HepG2 (cell line): ENCODE data around the gene SNAI1. TPM values are rescaled to one million over a fixed set of nuclear protein-coding genes. Genes with fewer than 3 reads are reported as not detected.
A peak's percentile ranks its signal among the peaks of the same experiment; 100 is the strongest.

Experiments
- ARNTL ChIP-seq: sonication (generic); formaldehyde crosslinking; IDR thresholded peaks from 2 replicates; pipeline ENCODE4 v1.4.0; 2020; ENCODE audit warnings: mild to moderate bottlenecking, missing genetic modification reagents
- ASH2L ChIP-seq: fragments of 300-600, 200-600 bp; sonication (generic); IDR thresholded peaks from 2 replicates; pipeline ENCODE4 v1.7.0; 2017; ENCODE audit warnings: low read depth, mild to moderate bottlenecking, moderate library complexity, mixed read lengths, low read length; ENCODE audit not compliant: insufficient read length
- CHD4 ChIP-seq: fragments of 200-600 bp; sonication (generic); IDR thresholded peaks from 2 replicates; pipeline ENCODE4 v1.7.0; 2017; ENCODE audit warnings: mild to moderate bottlenecking, low read length, borderline replicate concordance
- NFE2L1 ChIP-seq: sonication (generic); formaldehyde crosslinking; IDR thresholded peaks from 2 replicates; pipeline ENCODE4 v1.4.0; 2020; ENCODE audit warnings: missing genetic modification reagents, mild to moderate bottlenecking, borderline replicate concordance
- NONO ChIP-seq, 2 experiments: fragments of 450-650 bp in 1 of 2; sonication (generic) in 1 of 2; formaldehyde crosslinking in 1 of 2; IDR thresholded peaks in 1 of 2; conservative IDR thresholded peaks in 1 of 2; 2 replicates each; pipeline versions ENCODE4 v1.6.1 to v1.8.0; 2017 to 2022; ENCODE audit warnings: mild to moderate bottlenecking in 1 of 2, missing genetic modification reagents in 1 of 2, moderate library complexity in 1 of 2
- PAF1 ChIP-seq: IDR thresholded peaks from 2 replicates; pipeline ENCODE4 v1.6.1; 2016; ENCODE audit warnings: missing genetic modification reagents, missing compliant biosample characterization
- RFX3 ChIP-seq: IDR thresholded peaks from 2 replicates; pipeline ENCODE4 v1.6.1; 2016; ENCODE audit warnings: missing biosample characterization, missing genetic modification reagents
- SMAD3 ChIP-seq: sonication (generic); formaldehyde crosslinking; IDR thresholded peaks from 2 replicates; pipeline ENCODE4 v1.4.0; 2020; ENCODE audit warnings: missing genetic modification reagents
- TBX2 ChIP-seq: sonication (generic); formaldehyde crosslinking; IDR thresholded peaks from 2 replicates; pipeline ENCODE4 v1.5.0; 2020; ENCODE audit warnings: missing genetic modification reagents, mild to moderate bottlenecking, borderline replicate concordance
- ZBTB7B ChIP-seq: sonication (generic); formaldehyde crosslinking; IDR thresholded peaks from 2 replicates; pipeline ENCODE4 v1.4.0; 2020; ENCODE audit warnings: missing genetic modification reagents
- ZC3H4 ChIP-seq: sonication (generic); formaldehyde crosslinking; IDR thresholded peaks from 2 replicates; pipeline ENCODE4 v1.4.0; 2020; ENCODE audit warnings: missing genetic modification reagents, borderline replicate concordance
- ZEB1 ChIP-seq: IDR thresholded peaks from 2 replicates; pipeline ENCODE4 v1.6.1; 2012; ENCODE audit warnings: mild to moderate bottlenecking, low read depth, inconsistent platforms; ENCODE audit not compliant: insufficient replicate concordance
- ZNF224 ChIP-seq: sonication (generic); formaldehyde crosslinking; IDR thresholded peaks from 2 replicates; pipeline ENCODE4 v1.5.0; 2020; ENCODE audit warnings: mild to moderate bottlenecking, missing genetic modification reagents
- ZNF274 ChIP-seq: sonication (generic); formaldehyde crosslinking; IDR thresholded peaks from 2 replicates; pipeline ENCODE4 v1.5.1; 2020; ENCODE audit warnings: mild to moderate bottlenecking, missing genetic modification reagents
- ZNF382 ChIP-seq: sonication (generic); formaldehyde crosslinking; IDR thresholded peaks from 2 replicates; pipeline ENCODE4 v1.5.0; 2020; ENCODE audit warnings: missing genetic modification reagents, mild to moderate bottlenecking, borderline replicate concordance
- ZNF660 ChIP-seq: sonication (generic); formaldehyde crosslinking; IDR thresholded peaks from 2 replicates; pipeline ENCODE4 v1.5.1; 2020; ENCODE audit warnings: mild to moderate bottlenecking, low read depth, missing genetic modification reagents, borderline replicate concordance
- ZNF672 ChIP-seq: sonication (generic); formaldehyde crosslinking; IDR thresholded peaks from 2 replicates; pipeline ENCODE4 v1.8.1; 2022; ENCODE audit warnings: missing genetic modification reagents
- polyA plus RNA-seq, 8 experiments: library from polyadenylated mRNA; depleted of rRNA in 3 of 8; stranded (reverse) in 7 of 8; unstranded in 1 of 8; fragments of >200 nt; fragmentation: Illumina TruSeq in 4 of 8; extraction: Trizol in 4 of 8; gene quantifications; 2 replicates each; pipeline versions ENCODE4 v1.2.1 to v1.2.3, GENCODE V29; 2011 to 2016; ENCODE audit warnings: low read depth in 4 of 8, missing spikeins in 1 of 8, mixed read lengths in 1 of 8; ENCODE audit not compliant: insufficient read depth in 1 of 8
- total RNA-seq, 5 experiments: library from RNA; depleted of rRNA; stranded (reverse); fragments of >200 nt; fragmentation: Illumina TruSeq; extraction: Trizol; gene quantifications; 2 replicates each; pipeline ENCODE4 v1.2.3, GENCODE V29; 2016; ENCODE audit warnings: low read depth in 1 of 5
- TF ChIP-seq, protein P1 (sequence below), 2 experiments: sonication (generic) in 1 of 2; formaldehyde crosslinking in 1 of 2; IDR thresholded peaks; 2 replicates each; pipeline versions ENCODE4 v1.6.1 to v1.9.0; 2014 to 2022; ENCODE audit warnings: antibody characterized with exemption in 1 of 2, borderline replicate concordance in 1 of 2, inconsistent platforms in 1 of 2, low read depth in 1 of 2, missing genetic modification reagents in 1 of 2
- TF ChIP-seq, protein P2 (sequence below): sonication (generic); formaldehyde crosslinking; IDR thresholded peaks from 2 replicates; pipeline ENCODE4 v1.5.0; 2020; ENCODE audit warnings: missing genetic modification reagents, mild to moderate bottlenecking, borderline replicate concordance
- TF ChIP-seq, protein P3 (sequence below): sonication (generic); formaldehyde crosslinking; IDR thresholded peaks from 2 replicates; pipeline ENCODE4 v1.4.0; 2020; ENCODE audit warnings: missing genetic modification reagents, borderline replicate concordance

Gene SNAI1
- total and polyA plus RNA-seq, 2 of the 13 experiments (the other 11 are each of a cell fraction or from before 2014, with no cell fraction given): 1.3 to 1.4 TPM

DNA sequence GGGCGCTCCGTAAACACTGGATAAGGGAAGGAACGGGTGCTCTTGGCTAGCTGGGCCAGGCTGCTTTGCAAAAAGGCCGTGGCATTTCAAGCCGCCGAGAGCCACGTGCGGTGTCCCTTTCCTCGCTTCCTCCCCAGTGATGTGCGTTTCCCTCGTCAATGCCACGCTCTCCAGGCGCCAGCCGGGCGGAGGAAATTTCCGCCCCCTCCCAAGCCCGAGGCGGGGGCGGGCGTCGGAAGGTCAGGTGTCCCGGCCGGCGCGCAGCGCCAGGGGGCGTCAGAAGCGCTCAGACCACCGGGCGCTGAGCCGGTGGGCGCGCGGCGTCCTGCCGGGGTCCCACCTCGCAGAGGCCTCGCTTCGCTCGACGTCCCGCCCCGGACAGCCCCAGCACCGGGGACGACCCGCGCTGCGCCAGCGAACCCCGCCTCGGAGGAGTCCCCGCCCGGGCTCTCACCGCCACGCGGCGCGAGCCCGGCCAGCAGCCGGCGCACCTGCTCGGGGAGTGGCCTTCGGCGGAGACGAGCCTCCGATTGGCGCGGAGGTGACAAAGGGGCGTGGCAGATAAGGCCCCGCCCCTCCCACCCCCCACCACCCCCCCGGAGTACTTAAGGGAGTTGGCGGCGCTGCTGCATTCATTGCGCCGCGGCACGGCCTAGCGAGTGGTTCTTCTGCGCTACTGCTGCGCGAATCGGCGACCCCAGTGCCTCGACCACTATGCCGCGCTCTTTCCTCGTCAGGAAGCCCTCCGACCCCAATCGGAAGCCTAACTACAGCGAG lies at the start of gene SNAI1 (continued):
- TF ChIP-seq, protein P1, sequence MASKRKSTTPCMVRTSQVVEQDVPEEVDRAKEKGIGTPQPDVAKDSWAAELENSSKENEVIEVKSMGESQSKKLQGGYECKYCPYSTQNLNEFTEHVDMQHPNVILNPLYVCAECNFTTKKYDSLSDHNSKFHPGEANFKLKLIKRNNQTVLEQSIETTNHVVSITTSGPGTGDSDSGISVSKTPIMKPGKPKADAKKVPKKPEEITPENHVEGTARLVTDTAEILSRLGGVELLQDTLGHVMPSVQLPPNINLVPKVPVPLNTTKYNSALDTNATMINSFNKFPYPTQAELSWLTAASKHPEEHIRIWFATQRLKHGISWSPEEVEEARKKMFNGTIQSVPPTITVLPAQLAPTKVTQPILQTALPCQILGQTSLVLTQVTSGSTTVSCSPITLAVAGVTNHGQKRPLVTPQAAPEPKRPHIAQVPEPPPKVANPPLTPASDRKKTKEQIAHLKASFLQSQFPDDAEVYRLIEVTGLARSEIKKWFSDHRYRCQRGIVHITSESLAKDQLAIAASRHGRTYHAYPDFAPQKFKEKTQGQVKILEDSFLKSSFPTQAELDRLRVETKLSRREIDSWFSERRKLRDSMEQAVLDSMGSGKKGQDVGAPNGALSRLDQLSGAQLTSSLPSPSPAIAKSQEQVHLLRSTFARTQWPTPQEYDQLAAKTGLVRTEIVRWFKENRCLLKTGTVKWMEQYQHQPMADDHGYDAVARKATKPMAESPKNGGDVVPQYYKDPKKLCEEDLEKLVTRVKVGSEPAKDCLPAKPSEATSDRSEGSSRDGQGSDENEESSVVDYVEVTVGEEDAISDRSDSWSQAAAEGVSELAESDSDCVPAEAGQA (IDR thresholded peaks at IDR 0.05; ENCODE audit: low read depth): peak; percentile 68; the same call in 1 of the 2 replicates
- TF ChIP-seq, protein P1 (CRISPR knock-in tag; IDR thresholded peaks at IDR 0.05; ENCODE audit: borderline replicate concordance): peak; percentile 88
- TF ChIP-seq ZNF274 (CRISPR knock-in tag): peak; percentile 87
- TF ChIP-seq CHD4: no peak
- TF ChIP-seq ZNF382 (CRISPR knock-in tag): no peak
- TF ChIP-seq ZEB1: no peak
- no peak for TF ChIP-seq ZNF660
- TF ChIP-seq SMAD3 (CRISPR knock-in tag): peak; percentile 86; the same call in 1 of the 2 replicates
- TF ChIP-seq ZC3H4: no peak; the same call in 1 of the 2 replicates
- peak; percentile 90; the same call in 1 of the 2 replicates for TF ChIP-seq ZNF224 (CRISPR knock-in tag)
- peak; percentile 83 for TF ChIP-seq ZNF672
- TF ChIP-seq RFX3 (CRISPR knock-in tag): no peak
- TF ChIP-seq, protein P2, sequence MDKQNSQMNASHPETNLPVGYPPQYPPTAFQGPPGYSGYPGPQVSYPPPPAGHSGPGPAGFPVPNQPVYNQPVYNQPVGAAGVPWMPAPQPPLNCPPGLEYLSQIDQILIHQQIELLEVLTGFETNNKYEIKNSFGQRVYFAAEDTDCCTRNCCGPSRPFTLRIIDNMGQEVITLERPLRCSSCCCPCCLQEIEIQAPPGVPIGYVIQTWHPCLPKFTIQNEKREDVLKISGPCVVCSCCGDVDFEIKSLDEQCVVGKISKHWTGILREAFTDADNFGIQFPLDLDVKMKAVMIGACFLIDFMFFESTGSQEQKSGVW (CRISPR knock-in tag): no peak
- TF ChIP-seq PAF1 (CRISPR knock-in tag): no peak
- peak; percentile 94 for TF ChIP-seq NFE2L1
- TF ChIP-seq ASH2L: peak; percentile 74
- TF ChIP-seq, protein P3, sequence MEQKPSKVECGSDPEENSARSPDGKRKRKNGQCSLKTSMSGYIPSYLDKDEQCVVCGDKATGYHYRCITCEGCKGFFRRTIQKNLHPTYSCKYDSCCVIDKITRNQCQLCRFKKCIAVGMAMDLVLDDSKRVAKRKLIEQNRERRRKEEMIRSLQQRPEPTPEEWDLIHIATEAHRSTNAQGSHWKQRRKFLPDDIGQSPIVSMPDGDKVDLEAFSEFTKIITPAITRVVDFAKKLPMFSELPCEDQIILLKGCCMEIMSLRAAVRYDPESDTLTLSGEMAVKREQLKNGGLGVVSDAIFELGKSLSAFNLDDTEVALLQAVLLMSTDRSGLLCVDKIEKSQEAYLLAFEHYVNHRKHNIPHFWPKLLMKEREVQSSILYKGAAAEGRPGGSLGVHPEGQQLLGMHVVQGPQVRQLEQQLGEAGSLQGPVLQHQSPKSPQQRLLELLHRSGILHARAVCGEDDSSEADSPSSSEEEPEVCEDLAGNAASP (CRISPR knock-in tag): 0 out of 2 replicates have a peak, but pooled peaks have one; percentile 76
- no peak for TF ChIP-seq NONO (IDR thresholded peaks at IDR 0.05)
- TF ChIP-seq NONO (CRISPR knock-in tag; conservative IDR thresholded peaks at IDR 0.05): peak; percentile 44; the same call in 1 of the 2 replicates
- TF ChIP-seq ARNTL (CRISPR knock-in tag): peak; percentile 56
- TF ChIP-seq TBX2 (CRISPR knock-in tag): peak; percentile 79
- peak; percentile 87 for TF ChIP-seq ZBTB7B
